ENCODE results near the gene LINC00237. TPM values are rescaled to one million over a fixed set of nuclear protein-coding genes. Genes with fewer than 3 reads are reported as not detected.

Gene LINC00237
- total and polyA plus RNA-seq, 4 donors: not detected

- TF ChIP-seq FOXA1 (IDR thresholded peaks at IDR 0.05): no peak
- TF ChIP-seq TAF1 (conservative IDR thresholded peaks at IDR 0.05): no peak
These were observed 38.9 kb downstream of the LINC00237 start (continued) for GRCh38 chr20:21067255-21067654.

GRCh38 chr20:21064924-21065323, 41.2 kb downstream of the LINC00237 start:
- no peak overlapping the region for H3K4me3 ChIP-seq (ENCODE audit: low read depth in 1 of 3, low read length in 3 of 3)
- no peaks in the 10 kb centered on the region for H3K36me3 ChIP-seq (ENCODE audit: control insufficient read depth in 4 of 4, insufficient read depth in 3 of 4, low read depth in 1 of 4, low read length in 3 of 4)
- TF ChIP-seq CTCF (IDR thresholded peaks at IDR 0.05; ENCODE audit: low read depth, low read length, missing input control) (no peak), RXRA (IDR thresholded peaks at IDR 0.05) (no peak), REST (IDR thresholded peaks at IDR 0.05) (no peak), EGR1 (IDR thresholded peaks at IDR 0.05; ENCODE audit: low read depth in 2 of 2) (no peak), SP1 (IDR thresholded peaks at IDR 0.05) (no peak), ATF3 (IDR thresholded peaks at IDR 0.05) (no peak), TAF1 (conservative IDR thresholded peaks at IDR 0.05) (no peak), ZBTB33 (IDR thresholded peaks at IDR 0.05) (no peak), JUND (IDR thresholded peaks at IDR 0.05) (no peak), YY1 (IDR thresholded peaks at IDR 0.05) (no peak), GABPA (IDR thresholded peaks at IDR 0.05 in 1 of 2, conservative IDR thresholded peaks at IDR 0.05 in 1 of 2) (no peak), FOXA1 (IDR thresholded peaks at IDR 0.05) (no peak), MAX (IDR thresholded peaks at IDR 0.05) (no peak), HNF4G (IDR thresholded peaks at IDR 0.05) (no peak), RAD21 (IDR thresholded peaks at IDR 0.05) (no peak), HNF4A (conservative IDR thresholded peaks at IDR 0.05) (no peak)
- H3K9me3 ChIP-seq (ENCODE audit: control insufficient read depth in 4 of 4, low read length in 3 of 4): no peaks in the 10 kb centered on the region
- H3K27ac ChIP-seq (ENCODE audit: low read depth in 1 of 2, low read length in 2 of 2): no peak overlapping the region
- peaks cover 0 to 5% (median 0%) of the 10 kb centered on the region in 4 donors for H3K27me3 ChIP-seq (ENCODE audit: control insufficient read depth in 4 of 4, insufficient read depth in 4 of 4, low read length in 3 of 4)
- no peaks in the 10 kb centered on the region for H3K4me1 ChIP-seq (ENCODE audit: control insufficient read depth in 4 of 4, insufficient read depth in 4 of 4, low read length in 3 of 4)
- no peak overlapping the region for H3K9ac ChIP-seq (ENCODE audit: low read depth in 1 of 2, low read length in 2 of 2)
- DNase-seq (ENCODE audit: low spot score): no peak
